Stimulated activated CD4-positive, alpha-beta T cell treated with anti-CD3 and anti-CD28 coated beads, Interleukin-2, amount 100 ng/mL, for 24 hours (primary cell): ENCODE measurements around the gene OCEL1.

ENCODE experiments used
- DNase-seq, 2 donors: peaks; one replicate each; pipeline ENCODE4 v3.0.0-alpha.2; 2020

Gene OCEL1

DNA sequence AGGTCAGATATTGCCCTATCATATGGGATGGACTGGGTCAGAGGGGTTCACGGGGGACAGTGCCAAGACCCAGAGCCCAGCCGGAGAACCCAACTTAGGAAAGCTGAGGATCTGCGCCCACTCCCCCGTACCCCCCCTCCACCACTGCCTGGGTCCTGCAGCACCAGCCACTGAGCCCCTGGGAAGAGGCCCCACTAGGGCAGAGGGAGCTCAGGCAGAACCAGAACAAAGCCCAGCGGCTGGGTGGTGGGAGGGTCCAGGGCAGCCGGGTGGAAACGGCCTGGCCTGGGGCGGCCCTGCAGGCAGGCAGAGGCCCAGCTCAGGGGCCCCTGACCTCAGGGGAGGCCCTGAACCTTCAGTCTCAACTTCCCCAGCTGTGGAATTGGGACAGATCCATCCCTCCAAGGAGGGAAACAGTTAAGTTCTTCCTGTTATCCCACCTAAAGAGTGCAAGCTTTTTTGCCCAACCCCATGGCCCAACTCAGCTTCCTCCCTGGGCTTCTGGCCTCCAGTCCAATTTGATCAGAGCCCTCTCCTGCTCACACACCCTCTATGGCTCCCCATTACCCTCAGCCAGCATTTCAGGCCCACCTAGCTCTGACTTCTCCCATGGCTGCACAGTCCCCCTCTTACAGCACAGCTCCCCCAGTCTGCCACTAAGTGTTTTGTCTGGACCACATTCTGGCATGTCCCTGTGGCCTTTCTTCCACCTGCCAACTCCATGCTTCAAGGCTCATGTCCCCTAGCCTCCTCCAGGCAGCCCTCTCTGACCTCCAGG lies 16.6 kb downstream of the OCEL1 start:
- no peak for DNase-seq

GRCh38 chr19:17243211-17243829 lies 17.3 kb downstream of the OCEL1 start:
- DNase-seq: no peak

DNA sequence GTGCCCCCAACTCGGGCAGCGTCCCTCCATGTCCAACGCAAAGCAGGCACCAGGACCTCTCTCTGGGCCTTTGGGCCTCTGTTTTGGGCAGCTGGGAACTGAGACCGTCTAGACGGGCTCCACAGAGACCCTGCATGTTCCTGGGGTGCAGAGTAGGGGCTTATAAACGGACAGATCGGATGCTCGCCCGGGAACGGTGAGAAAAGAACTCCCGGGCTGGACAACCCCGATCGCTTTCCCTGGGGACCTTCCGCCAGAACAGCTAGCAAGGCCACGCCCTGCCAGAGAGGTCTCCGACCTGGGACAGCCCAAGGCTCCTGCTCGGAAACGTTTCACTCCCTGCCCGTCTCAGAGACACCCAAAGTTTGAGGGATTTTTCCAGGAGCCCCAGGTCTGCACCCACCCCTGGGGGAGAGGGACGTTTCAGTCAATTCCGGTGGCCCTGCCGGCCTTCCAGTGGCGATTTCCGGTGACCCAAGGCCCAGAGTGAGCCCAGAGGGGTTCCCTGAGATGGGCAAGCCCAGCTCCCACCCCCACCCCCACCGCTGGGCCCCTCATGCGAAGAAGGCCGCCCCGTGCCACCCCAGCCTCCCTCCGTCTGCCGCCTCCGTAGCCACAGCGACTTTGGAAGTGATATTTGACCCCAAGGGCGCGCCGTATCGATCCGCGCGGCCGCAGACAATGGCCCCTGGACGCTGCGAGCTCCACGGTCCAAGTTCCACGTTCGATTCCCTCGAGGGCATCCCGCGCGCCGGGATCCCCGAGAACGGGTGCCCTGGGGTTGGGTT lies 18.0 kb downstream of the OCEL1 start:
- DNase-seq: no peak

DNA sequence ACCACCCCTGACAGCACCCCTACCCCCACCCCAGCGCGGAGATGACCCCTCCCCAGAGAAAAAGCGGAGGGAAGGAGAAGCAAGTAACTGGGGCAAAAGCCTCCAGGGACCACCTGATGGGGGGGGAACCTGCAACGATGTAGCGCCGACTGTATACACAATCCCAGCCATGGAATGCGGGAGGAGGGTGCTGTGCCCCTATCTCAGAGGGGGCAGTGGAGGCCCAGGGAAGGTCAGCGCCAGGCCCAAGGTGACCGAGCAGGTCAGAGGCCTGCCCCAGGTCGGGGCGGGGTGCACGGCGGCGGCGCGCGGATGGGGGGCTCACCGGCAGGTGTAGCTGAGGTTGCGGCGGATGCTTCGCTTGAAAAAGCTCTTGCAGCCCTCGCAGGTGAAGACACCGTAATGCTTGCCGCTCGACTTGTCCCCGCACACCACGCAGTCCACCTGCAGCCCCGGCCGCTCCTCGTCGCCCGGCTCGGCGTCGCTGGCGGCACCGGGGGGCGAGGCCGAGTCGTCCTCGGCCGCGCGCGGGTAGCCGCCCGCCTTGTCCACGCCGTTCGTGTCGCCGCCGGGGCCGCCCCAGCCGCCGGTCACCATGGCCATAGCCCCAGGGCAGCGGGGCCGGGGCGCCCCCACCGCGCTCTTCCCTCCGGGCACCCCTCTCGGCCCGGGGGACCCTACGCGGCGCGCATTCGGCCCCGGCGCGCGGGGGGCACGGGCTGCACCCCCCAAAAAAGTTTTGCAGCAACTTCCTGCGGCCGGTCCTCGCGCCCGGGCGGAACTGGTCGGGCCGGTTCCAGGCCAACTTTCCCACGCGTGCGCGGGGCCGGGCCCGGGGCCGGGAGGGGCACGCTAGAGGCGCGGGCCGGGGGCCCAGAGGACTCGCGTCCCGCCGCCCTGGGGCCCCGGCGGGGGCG lies 18.9 kb downstream of the OCEL1 start:
- no peak for DNase-seq

DNA sequence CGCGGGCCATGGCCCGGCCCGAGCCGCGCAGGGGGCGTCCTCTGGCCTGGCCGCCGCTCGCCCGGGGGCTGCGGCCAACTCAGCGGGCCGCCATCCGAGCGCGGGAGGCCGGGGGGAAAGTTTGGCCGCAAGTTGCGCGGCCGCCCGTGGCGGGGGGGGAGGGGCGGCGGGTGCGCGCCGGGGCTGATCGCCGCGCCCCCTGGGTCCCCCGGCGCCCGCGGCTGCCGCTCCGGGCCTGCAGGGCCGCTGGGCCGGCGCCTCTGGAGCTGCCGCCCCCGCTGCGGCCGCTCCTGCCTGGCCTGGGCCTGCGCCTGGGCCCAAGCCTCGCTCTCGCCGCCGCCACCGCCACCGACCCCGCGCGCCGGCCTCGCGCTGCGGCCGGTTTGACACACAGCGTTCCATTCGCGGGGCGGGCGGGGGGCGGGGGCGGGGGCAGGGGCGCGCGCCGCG lies 19.5 kb downstream of the OCEL1 start, which contains the start of gene NR2F6:
Gene NR2F6, minus strand, starts transcription at position 385 of the 450 bp plus-strand sequence. CDS start 699 bp downstream, outside the sequence.
- DNase-seq: no peak

DNA sequence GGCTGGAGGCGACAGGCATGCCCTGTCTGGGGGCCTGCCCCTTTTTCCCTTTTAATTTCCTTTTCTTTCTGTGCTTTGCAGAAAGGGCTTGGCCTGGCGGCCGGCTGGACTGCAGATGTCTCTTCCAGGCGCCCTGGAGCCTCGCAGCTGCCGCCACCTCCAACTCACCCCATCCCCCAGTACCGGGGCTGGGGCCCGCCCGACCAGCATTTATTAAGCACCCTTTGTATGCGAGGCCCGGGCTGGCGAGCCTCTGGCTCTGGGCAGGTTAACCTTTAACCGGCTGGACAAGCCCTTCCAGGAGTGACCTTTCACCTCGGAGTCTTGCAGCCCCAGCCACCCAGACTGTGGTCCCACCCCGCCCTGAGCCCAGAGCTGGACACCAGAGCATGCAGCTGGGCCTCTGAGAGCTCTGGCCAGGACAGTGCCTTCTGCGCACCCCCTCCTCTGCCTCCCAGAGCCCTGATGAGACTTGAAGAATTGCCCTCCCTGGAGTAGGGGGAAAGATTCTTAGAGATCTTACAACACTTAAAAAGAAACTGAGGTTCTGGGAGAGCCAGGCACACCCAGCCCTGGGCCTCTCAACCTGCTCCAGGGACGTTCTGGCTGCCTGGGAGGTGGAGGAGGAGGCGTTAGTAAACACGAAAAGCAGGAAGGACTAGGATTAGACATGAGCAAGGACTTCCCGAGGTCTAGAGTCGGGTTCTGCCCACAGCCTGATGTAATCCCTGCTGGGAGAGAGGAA lies 20.8 kb downstream of the OCEL1 start:
- no peak for DNase-seq

DNA sequence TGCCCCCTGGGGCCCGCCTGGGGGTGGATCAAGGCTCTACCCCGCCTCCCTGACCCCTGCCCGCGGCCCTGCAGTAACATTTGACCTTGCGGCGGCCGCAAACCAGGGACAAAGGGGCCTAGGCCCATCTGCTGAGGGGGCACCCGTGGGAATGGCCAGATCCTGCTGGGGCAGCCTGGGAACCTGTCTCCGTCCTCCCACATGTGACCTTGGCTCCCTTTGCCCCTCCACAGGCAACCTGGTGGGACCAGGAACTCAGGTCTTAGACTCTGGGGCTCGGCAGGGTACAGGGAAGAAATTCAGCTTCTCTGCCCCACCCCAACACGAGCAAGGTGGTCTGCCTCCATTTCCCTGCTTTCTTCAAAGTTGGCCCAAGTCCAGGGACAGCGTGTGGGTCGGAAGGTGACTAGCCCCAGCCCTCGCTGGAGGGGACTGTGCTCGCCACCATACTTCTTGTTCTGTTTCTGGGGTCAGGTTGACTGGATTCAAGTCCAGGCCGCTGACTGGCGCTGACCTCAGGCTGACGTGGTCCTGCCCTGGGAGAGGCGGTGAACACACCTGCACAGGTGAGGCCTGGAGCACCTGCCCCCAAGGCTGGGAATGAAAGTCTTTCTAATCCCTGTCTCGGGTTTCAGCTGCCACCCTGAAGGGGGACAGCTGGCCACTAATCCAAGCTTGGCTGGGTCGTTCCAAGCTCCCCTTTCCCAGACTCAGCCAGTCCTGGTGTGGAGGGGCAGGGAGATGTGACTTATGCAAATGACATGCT lies 22.2 kb downstream of the OCEL1 start:
- no peak for DNase-seq

DNA sequence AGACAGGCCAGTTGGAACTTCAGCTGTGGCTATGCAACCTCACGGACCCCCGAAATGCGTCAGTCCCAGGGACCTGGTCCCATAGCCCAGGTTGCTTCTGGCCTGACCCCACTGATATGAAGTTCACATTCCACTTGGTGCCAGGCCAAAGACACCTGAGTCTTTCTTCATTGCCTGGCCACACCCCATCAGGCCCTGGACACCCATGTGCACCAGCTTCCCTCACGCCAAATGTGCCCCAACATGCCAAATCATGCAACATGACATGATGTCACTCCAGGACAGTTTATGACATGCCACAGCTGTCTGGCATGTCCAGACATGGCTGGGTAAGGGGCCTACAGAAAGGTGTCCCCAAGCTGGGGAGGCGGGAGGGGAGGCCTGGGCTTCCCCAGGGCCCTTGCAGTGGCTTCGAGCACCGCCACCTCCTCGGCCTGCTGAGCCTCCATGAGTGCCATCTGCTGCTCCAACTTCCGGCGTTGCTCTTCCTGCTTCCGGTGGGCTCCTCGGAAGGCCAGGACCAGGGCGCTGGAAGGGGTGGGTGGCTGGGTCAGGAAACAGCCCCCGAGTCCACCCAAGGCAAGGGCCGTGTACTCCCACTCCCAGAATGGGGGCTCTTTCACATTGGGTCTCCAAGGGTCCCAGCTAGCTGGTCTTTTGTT lies 24.0 kb downstream of the OCEL1 start:
- DNase-seq: no peak

DNA sequence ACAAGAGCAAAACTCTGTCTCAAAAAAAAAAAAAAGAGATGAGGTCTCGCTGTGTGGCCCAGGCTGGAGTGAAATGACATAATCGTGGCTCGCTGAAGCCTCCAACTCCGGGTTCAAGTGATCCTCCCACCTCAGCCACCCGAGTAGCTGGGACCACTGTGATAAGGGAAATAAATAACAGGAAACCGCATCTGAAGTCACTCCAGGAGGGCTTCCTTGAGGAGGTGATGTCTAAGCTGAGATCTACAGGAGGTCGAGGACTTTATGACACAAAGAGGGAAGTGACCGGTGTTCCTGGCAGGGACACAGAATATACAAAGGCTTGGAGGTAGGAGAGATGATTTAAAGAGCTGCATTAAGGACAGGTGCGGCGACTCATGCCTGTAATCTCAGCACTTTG lies 28.6 kb downstream of the OCEL1 start:
- DNase-seq: no peak

GRCh38 chr19:17255150-17255621 lies 29.2 kb downstream of the OCEL1 start:
- DNase-seq: no peak

DNA sequence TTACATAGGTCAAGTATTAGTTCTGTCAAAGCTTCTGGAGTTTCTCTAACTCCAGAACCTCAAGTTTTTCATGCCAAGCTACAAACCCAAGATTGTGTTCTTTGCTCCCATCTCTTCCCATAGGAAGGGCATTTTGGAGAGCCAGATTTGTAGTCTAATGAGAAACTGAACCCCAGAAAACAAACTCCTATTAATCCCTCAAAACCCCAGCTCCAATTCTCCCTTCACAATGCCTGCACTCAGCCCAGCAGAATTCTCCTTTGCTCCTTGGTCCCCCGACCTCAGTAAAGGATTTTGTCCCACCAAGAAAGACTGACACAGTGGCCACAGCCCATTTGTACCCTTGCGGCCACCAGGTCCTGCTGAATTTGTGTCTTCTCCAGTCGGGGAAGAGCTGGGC lies 30.1 kb downstream of the OCEL1 start:
- DNase-seq: no peak

DNA sequence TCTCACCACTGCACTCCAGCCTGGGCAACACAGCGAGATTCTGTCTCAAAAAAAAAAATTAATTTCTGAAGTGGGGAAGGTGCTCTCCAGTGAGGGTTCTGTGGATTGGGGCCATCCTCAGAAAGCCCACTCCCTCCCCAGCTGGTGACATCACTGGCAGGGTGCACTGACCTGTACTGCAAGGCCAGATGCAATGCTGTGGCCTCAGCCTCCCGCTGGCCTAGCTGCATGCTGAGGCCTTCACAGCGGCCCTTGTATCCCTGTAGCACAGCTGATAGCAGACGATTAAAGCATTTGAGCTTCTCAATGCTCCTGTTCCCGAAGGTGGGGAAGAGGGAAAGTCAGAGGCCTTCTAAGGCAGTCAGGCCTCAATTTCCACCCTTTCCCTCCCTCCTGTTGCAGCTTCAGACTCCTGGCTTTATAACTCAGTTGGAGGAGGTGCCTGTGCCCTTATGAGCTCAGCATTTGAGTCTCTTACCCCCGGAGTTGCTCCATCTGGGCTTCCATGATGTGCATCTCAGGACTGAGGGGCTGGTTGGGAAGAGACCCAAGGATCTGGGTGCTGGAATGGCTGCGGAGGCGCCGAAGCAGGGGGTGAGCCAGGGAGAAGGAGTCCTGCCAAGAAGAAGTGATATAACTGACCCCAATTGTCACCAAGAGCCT lies 33.2 kb downstream of the OCEL1 start:
- no peak for DNase-seq

- no peak for DNase-seq
Observed at GRCh38 chr19:17259934-17260333, 33.9 kb downstream of the OCEL1 start.

- DNase-seq: peak; percentile 94
Observed at GRCh38 chr19:17260842-17261325, 34.9 kb downstream of the OCEL1 start.

GRCh38 chr19:17262557-17262956 lies 36.5 kb downstream of the OCEL1 start:
- DNase-seq: no peak

DNA sequence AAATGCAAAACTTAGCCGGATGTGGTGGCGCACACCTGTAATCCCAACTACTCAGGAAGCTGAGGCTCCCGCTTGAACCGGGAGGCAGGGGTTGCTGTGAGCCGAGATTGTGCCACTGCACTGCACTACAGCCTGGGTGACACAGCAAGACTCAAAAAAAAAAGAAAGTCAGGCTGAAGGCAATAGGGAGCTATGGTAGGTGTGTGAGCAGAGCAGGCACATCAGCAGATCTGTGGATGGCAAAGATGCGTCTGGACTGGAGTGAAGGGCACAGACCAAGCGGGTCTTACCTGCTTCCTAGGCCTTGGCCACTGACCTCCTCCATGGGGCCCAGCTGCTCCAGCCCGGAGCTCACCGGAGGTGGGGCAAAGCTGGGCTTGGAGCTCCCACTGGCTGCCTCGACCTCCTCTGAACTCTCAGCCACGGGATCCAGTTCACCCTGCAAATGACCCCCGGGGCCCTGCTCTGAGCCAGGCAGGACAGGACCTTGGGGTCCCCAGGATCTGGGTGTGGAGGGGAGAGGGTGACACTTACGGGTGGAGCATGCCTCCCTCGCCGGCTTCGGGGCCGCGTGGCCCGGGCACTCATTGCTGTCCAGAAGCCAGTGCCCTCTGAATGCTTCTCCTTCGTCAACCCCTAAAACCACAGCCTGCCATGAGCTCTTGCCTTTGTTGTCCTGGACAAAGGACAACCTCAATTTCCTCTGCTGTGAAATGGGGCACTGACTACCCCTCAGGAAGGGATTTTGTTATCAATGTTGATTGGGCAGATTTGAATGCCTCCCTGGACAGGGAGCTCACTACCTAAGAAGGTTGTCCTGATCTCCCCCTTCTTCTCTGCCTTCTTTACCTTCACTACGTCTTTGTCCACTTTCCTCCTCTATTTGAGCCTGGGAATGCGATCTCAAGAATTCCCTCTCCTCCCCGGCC lies 38.0 kb downstream of the OCEL1 start:
- DNase-seq: no peak

DNA sequence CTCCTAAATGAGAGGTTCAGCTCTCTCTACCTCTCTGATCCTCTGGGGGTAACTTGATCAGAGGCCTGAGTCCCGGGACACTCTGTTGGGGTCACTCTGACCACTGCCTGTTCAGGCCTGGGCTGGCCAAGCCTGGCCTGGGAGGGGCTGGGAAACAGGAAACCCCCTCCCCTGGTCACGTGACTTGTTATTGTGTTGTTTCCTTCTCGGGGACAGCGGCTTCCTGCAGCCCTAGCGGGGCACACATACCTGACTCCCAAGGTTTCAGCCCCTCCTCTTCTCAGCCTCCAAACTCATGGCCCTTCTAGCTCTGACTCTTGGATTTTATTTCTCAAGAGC lies 38.6 kb downstream of the OCEL1 start, which contains the start of gene USHBP1:
Gene USHBP1, minus strand, starts transcription at position 105 of the 339 bp plus-strand sequence. CDS start 446 bp downstream, outside the sequence.
- no peak for DNase-seq

GRCh38 chr19:17266026-17266425 lies 40.0 kb downstream of the OCEL1 start:
- no peak for DNase-seq
